ENCODE results near the gene RECK.

The RECK gene

DNA sequence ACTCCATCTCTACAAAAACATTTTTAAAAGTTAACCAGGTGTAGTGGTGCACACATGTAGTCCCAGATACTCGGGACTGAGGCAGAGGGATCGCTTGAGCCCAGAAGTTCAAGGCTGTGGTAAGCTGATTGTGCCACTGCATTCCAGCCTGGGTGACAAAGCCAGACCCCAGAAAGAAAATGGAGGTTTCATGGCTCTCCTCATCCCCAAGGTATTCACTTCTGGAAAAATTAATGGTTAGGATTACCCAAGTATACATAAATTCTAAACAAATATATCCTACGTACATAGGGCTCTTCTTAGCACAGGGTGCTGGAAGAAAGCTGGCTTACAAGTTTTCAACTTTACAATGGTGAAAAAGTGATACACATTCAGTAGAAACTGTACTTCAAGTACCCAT lies 18.6 kb upstream of the RECK start:
- Histone ChIP-seq H3K4me3 (ENCODE audit: low read depth, low read length) (no peak overlapping the region), H3K9ac (no peak overlapping the region), H3K27me3 (ENCODE audit: control insufficient read depth, insufficient read depth, low read length) (no peaks in the 10 kb centered on the region), H2AFZ (no peak overlapping the region), H3K9me3 (ENCODE audit: control insufficient read depth, low read length) (no peaks in the 10 kb centered on the region), H3K4me2 (ENCODE audit: low read length) (no peak overlapping the region), H3K27ac (no peak overlapping the region), H3K79me2 (no peaks in the 10 kb centered on the region), H3K36me3 (ENCODE audit: control insufficient read depth, insufficient read depth, low read length) (no peaks in the 10 kb centered on the region), H3K4me1 (no peaks in the 10 kb centered on the region)
- TF ChIP-seq, protein P1, sequence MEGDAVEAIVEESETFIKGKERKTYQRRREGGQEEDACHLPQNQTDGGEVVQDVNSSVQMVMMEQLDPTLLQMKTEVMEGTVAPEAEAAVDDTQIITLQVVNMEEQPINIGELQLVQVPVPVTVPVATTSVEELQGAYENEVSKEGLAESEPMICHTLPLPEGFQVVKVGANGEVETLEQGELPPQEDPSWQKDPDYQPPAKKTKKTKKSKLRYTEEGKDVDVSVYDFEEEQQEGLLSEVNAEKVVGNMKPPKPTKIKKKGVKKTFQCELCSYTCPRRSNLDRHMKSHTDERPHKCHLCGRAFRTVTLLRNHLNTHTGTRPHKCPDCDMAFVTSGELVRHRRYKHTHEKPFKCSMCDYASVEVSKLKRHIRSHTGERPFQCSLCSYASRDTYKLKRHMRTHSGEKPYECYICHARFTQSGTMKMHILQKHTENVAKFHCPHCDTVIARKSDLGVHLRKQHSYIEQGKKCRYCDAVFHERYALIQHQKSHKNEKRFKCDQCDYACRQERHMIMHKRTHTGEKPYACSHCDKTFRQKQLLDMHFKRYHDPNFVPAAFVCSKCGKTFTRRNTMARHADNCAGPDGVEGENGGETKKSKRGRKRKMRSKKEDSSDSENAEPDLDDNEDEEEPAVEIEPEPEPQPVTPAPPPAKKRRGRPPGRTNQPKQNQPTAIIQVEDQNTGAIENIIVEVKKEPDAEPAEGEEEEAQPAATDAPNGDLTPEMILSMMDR (IDR thresholded peaks at IDR 0.05), result no peak

DNA sequence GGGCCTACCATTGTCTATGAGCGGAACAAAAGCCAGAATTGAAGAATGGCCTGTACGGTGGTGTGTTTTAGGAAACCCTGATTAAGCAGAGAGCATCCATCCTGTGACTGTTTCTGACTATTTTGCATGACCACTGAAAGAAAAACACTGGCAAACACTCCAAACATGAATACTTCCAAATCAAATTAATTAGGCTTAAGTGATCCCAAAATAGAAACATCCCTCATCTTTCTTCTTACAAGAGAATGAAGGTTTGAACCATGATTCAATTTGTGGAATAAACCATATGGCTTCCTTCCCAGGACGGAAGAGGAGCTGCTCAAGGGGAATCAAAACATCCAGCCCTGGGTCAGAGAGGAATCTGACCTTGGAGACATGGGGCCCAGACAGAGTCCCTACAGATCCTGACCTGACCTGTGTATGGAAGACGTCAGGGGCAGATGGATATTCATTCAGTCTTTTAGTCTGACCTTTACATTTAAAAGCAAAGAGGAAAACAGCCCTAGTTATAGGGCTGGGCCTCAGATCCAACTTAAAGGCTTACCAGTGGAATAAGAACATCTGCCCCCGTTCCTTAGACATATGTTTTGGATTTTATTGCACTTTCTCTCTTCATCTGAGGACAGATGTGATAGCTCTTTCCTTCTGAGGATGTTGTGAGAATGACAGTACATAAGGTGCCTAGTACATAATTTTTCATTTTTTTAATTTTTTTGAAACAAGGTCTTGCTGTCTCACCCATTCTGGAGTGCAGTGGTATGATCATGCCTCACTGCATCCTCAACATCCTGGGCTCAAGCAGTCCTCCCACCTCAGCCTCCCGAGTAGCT lies 17.6 kb upstream of the RECK start:
- H3K4me1 ChIP-seq, result no peaks in the 10 kb centered on the region
- no peaks in the 10 kb centered on the region for H3K9me3 ChIP-seq (ENCODE audit: control insufficient read depth, low read length)
- H2AFZ ChIP-seq, result no peak overlapping the region
- H3K9ac ChIP-seq, result no peak overlapping the region
- no peaks in the 10 kb centered on the region for H3K36me3 ChIP-seq (ENCODE audit: control insufficient read depth, insufficient read depth, low read length)
- no peak overlapping the region for H3K4me3 ChIP-seq (ENCODE audit: low read depth, low read length)
- H3K27ac ChIP-seq, result no peak overlapping the region
- TF ChIP-seq, protein P1 (IDR thresholded peaks at IDR 0.05), result no peak
- no peaks in the 10 kb centered on the region for H3K27me3 ChIP-seq (ENCODE audit: control insufficient read depth, insufficient read depth, low read length)
- H3K4me2 ChIP-seq (ENCODE audit: low read length), result no peak overlapping the region
- no peaks in the 10 kb centered on the region for H3K79me2 ChIP-seq

DNA sequence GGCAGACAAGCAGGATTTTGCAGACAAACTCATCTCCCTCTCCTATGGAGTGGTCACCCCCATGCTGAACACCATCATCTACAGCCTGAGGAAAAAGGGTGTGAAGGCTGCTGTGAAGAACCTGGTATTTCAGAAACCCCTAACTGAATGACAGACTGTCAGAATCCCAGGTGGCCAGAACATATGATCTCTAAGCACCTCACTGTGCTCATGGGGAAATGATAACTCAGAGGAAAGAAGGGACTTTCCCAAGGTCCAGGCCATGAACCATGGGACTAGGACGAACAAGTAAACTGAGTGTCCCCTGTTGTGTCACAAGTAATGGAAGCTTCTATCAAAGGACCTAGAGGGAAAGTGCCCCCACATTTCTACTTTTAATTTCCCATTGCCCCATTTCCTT lies 14.7 kb upstream of the RECK start:
- no peak overlapping the region for H3K4me3 ChIP-seq (ENCODE audit: low read depth, low read length)
- no peak overlapping the region for H3K4me2 ChIP-seq (ENCODE audit: low read length)

DNA sequence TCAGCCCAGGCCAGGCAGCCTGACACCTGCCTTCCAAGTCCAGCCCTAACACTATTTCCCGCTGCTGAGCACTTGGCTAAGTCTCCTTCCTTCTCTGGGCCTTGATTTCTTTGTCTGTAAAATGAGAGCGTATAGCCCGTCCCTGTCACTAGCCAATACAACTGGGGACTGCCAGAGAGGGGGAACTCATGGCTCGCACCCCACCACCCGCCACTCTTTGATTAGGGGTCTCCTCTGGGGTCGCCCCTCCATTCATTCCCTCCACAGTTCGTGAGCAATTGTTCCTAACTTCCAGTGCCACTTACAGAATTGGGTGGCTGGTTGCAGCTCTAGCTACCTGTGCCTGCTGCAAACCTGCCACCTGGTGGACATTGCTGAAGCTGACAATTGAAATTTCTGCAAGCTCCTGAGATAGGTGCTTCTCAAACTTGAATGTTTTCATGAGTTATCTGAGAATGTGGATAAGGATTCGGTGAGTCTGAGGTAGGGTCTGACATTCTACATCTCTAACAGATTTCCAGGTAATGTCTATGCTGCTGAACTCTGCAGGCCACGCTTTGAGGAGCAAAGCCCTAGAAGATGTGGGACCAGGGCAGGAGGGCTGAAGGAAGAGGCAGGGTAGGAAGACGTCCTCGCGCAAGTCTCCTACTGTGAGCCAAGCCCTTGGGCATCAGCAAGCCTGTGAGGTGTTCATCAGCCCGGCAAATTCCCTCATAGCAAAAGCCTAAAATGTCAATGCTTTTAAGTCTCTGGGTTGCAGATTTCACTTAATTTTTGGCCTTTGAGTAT lies 13.3 kb upstream of the RECK start:
- Histone ChIP-seq H3K27me3 (ENCODE audit: control insufficient read depth, insufficient read depth, low read length) (no peaks in the 10 kb centered on the region), H3K9ac (no peak overlapping the region), H2AFZ (no peak overlapping the region), H3K4me1 (no peaks in the 10 kb centered on the region), H3K36me3 (ENCODE audit: control insufficient read depth, insufficient read depth, low read length) (no peaks in the 10 kb centered on the region), H3K4me3 (ENCODE audit: low read depth, low read length) (no peak overlapping the region), H3K79me2 (no peaks in the 10 kb centered on the region), H3K9me3 (ENCODE audit: control insufficient read depth, low read length) (no peaks in the 10 kb centered on the region), H3K27ac (no peak overlapping the region), H3K4me2 (ENCODE audit: low read length) (no peak overlapping the region)
- TF ChIP-seq, protein P1 (IDR thresholded peaks at IDR 0.05), result peak; percentile 70

More for the DNA sequence above, 14.7 kb upstream of the RECK start:
- H3K27me3 ChIP-seq (ENCODE audit: control insufficient read depth, insufficient read depth, low read length), result no peaks in the 10 kb centered on the region
- no peak overlapping the region for H2AFZ ChIP-seq
- TF ChIP-seq, protein P1 (IDR thresholded peaks at IDR 0.05), result no peak
- H3K27ac ChIP-seq, result no peak overlapping the region
- no peaks in the 10 kb centered on the region for H3K4me1 ChIP-seq
- H3K79me2 ChIP-seq, result no peaks in the 10 kb centered on the region
- H3K9ac ChIP-seq, result no peak overlapping the region
- no peaks in the 10 kb centered on the region for H3K36me3 ChIP-seq (ENCODE audit: control insufficient read depth, insufficient read depth, low read length)
- no peaks in the 10 kb centered on the region for H3K9me3 ChIP-seq (ENCODE audit: control insufficient read depth, low read length)
